UCSD-AML1 (cell line): ENCODE data around the gene OR2L5.

Experiments used
- DNase-seq: peaks from one replicate; lab custom pipeline; 2025; ENCODE audit not compliant: unreplicated experiment; lab: John Stamatoyannopoulos, UW

OR2L5 gene, protein sequence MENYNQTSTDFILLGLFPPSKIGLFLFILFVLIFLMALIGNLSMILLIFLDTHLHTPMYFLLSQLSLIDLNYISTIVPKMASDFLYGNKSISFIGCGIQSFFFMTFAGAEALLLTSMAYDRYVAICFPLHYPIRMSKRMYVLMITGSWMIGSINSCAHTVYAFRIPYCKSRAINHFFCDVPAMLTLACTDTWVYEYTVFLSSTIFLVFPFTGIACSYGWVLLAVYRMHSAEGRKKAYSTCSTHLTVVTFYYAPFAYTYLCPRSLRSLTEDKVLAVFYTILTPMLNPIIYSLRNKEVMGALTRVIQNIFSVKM

DNA sequence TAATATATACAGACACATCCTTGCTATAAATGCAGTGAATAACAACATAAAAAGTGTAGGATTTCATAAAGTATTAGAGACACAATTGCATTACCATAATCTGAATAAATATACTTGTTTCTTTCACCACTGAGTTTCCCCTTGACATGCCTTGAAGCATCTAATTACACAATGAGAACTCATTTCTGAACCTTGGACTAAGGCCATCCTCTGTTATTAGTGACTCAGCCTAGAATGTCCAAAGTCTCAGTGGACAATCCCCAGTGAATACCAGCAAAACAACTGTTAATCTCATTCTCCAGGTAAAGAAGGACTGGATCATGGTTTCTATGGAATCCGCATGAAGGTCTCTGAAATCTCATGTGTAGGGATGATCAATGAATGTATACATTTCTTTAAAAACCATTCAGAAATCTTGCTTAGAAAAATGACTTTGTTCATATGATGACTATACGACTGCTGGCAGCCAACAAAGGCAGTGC is at the start of gene OR2L5:
Gene OR2L5 (plus strand): TSS at position 432 of the 482 bp plus-strand sequence. CDS start 8,288 bp downstream, outside the sequence.
- DNase-seq: no peak

DNA sequence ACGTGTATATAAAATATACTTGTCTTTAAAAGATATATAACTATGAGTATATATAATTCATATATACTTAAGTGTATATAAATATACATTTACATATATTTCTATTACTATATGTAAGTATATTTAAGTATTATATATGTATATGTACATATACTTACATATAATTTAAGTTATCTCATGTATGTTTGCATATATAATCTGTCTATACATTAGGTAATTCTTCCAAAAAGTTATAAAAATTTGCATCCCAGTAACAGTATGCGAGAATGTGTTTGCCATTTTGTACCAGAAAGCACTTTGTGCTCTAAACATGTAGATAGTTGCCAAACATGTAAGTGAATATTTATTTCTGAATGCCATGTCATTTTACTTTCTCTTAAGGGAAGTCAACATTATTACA is 48.5 kb upstream of the OR2L5 start, which contains the start of gene OR2AK2:
Gene OR2AK2 (plus strand): TSS at position 301 of the 400 bp plus-strand sequence. CDS start 144 bp downstream, outside the sequence.
- DNase-seq: no peak

DNA sequence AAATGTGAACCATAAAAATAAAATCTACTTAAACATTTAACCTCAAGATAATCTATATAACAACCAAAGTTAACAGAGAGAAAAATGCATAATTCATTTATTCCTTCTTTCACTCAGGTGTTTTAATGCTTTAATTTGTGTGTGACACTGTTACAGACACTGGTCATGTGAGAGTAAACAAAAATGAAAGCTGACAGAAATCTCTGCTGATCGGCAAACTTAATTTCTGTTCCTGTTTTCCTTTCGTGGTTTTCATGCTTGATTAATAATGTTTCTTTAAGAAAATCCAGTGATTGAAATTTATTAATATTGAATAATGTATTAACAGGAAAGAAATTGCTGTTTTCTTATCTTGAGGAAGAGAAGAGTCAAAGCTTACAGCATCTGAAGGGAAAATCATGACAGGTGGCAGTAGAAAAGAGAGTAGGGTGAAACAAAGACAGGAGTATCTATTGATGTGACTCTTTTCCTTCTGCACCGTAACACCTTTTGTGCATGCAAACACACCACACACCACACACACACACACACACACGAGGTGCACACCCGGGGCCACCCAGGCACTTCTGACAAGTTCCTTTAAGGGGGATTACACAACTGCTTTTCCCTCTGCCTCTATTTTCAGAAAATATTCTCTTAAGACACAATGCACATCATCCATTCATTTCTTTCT is 46.8 kb upstream of the OR2L5 start:
- DNase-seq: no peak

DNA sequence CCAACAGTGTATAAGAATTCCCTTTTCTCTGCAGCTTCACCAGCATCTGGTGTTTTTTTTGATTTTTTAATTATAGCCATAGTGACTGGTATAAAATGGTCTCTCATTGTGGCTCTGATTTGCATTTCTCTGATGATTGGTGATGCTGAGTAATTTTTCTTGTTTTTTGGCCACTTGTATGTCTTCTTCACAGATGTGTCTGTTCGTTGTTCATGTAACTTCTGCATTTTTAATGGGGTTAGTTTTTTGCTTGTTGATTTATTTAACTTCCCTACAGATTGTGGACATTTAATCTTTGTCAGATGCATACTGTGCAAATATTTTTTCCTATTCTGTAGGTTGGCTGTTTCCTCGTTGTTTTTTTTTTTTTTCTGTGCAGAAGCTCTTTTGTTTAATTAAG is 20.5 kb upstream of the OR2L5 start:
- DNase-seq: no peak

DNA sequence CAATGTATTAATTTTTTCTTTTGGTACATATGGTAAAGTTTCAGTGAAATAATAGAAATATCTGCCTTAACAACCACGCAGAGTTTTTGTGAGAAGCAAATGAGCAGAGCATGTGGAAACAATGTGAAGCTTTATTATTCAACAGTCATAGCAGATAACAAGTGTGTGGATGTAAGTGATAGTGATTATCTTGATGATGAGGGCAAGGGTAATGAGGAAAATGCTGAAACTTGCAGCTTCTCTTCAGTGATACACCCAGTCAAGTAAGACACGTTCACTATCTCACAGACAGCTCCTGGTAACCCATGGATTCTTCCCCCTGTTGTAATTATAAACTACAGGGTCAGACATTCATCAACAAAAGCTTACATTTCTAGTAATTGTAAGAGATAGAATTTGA is 14.6 kb upstream of the OR2L5 start:
- DNase-seq: no peak

DNA sequence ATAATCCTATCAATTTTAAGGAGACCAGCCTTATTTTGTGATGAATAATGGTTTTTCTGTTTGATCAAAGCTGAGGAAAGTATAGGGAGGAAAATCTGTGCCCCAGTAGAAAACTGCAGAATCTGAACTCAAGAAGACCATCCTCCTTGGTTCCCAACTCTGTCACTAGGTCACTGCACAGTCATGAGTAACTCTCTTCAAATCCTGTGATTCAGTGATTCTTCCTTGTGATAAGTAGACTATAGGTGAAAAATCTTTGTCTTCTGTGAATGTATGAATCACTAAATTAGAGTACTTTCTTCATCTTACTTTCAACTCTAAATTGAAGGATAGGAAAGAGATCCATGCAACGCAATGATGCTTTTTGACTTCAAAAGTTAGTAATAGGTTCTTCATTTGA is 13.3 kb upstream of the OR2L5 start:
- DNase-seq: no peak

DNA sequence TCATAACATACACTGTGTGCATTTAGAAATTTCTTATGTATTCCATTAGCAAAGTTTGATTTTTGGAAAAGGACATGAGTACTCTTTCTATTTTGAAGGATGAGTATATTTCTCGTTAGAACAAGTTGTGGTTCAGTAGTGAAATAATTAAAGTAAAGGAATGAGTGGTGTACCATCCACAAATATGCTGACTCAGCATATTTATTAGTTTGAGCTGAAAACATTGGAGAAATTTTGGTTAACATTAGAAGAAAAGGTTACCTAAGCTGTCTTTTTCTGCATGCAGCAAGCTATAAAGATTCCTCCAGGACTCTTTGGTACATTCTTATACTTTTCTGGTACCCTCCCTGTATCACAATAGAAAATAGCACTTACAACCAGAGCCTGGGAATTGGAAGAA is 5.7 kb upstream of the OR2L5 start:
- DNase-seq: no peak

DNA sequence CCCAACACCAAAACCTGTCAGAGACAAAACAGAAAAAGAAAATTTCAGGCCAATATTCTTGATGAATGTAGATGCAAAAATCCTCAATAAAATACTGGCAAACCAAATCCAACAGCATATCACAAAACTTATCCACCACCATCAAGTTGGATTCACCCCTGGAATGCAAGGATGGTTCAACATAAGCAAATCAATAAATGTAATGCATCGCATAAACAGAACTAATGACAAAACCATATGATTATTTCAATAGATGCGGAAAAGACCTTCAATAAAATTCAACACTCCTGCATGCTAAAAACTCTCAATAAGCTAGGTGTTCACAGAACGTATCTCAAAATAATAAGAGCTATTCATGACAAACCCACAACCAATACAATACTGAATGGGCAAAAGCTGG is 3.8 kb upstream of the OR2L5 start:
- no peak for DNase-seq

DNA sequence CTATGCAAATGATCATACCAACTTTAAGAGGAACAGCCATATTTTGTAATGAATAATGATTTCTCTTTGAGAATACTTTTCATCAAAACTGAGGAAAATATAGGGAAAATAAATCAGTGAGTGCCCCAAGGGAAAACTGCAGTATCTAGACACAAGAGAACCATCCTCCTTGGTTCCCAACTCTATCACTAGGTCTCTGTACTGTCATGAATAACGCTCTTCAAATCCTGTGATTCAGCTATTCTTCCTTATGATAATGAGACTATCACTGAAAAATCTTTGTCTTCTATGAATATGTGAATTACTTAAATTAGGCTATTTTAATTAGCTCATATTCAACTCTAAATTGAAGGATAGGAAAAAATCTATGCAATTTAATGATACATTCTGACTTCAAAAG is 2.3 kb downstream of the OR2L5 start:
- no peak for DNase-seq

DNA sequence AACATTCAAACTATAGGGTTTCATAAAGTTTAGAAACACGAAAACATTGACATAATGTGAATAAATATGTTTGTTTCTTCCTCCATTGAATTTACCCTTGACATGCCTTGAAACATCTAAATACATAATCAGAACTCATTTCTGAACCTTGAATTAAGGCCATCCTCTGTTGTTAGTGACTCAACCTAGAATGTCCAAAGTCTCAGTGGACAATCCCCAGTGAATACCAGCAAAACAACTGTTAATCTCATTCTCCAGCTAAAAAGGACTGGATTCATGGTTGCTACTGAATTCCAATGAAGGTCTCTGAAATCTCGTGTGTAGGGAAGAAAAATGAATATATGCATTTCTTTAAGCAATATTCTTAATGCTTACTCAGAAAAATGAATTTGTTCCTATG is 16.3 kb downstream of the OR2L5 start, which contains the start of gene OR2L2:
Gene OR2L2 (plus strand): TSS at position 301 of the 400 bp plus-strand sequence. CDS start 8,198 bp downstream, outside the sequence.
- DNase-seq: no peak

DNA sequence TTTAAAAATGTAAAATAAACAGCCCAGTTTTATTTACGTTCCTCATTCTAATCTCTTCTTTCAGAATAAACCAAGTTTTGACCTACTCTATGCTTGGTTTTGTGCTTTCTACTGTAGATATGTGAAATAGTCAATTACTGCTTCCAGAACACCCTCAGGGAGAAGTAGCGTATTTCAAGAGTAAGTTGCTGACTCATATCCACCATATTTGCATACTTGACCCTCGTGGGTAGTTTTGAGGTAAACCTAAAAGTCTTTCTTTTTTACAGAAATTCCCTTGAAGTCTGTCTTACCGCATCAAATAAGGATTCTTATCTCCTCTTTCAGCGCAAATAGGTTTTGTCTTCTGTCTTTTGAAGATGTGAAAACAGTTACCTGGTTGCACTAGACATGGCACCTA is 31.7 kb downstream of the OR2L5 start:
- DNase-seq: no peak

DNA sequence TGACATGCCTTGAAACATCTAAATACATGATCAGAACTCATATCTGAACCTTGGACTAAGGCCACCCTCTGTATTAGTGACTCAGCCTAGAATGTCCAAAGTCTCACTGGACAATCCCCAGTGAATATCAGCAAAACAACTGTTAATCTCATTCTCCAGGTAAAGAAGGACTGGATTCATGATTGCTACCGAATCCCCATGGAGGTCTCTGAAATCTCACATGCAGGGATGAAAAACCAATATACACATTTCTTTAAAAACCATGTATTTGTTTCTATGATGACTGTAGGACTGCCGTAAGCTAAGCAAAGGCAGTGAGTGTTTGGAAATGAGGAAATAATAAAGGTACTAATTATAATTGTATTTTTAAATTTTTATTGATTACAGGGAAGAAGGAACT is 33.1 kb downstream of the OR2L5 start, which contains the start of gene OR2L3:
Gene OR2L3 (plus strand): TSS at position 301 of the 400 bp plus-strand sequence. CDS start 13,846 bp downstream, outside the sequence.
- DNase-seq: no peak

DNA sequence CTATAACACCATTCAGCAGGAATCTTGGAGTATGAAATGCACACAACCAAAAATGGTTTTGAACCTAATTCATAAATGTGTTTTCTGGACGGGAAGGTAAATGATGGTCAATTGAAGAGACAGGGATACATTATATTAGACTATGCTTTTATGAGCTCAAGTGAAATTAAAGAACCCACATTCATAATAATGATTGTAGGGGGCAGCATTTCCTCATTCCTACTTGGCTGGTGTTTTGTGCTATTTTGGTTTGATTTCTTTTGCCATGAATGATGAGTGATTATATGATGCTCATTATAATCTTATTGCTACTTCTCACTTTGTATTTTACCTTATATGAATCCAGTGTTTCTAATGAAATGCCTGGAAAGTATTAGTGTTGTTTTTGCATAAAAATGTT is 33.5 kb downstream of the OR2L5 start:
- no peak for DNase-seq

DNA sequence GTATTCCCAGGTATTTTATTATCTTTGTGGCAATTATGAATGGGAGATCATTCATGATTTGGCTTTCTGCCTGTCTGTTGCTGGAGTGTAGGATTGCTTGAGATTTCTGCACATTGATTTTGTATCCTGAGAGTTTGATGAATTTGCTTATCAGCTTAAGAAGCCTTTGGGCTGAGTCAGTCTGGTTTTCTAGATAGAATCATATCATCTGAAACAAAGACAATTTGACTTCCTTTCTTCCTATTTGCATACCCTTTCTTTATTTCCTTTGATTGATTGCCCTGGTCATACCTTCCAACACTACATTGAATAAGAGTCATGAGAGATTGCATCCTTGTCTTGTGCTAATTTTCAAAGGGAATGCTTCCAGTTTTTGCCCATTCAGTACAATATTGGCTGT is 41.2 kb downstream of the OR2L5 start:
- no peak for DNase-seq

DNA sequence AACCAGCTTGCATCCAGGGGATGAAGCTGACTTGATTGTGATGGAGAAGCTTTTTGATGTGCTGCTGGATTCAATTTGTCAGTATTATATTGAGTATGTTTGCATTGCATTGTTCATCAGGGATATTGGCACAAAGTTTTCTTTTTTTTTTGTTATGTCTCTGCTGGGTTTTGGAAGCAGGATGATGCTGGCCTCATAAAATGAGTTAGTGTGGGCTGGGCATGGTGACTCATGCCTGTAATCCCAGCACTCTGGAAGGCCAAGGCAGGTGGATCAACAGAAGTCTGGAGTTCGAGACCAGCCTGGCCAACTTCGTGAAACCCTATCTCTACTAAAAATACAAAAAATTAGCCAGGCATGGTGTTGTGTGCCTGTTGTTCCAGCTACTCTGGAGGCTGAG is 41.8 kb downstream of the OR2L5 start:
- DNase-seq: no peak

DNA sequence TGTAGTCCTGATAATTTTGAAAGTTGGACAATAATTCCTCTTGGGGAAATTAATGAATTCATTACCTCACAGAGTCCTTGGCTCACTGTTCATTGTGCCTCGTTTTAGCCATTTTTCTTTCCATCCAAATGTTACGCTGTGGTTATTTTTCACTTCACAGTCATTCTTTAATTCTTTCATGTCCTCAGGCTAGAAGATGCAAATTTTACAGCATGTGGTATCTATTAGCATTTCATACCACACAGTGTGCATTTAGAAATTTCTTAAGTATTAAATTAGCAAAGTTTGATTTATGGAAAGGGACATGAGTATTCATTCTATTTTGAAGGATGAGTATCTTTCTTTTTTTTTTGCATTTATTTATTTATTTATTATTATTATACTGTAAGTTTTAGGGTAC is 51.6 kb downstream of the OR2L5 start:
- no peak for DNase-seq

DNA sequence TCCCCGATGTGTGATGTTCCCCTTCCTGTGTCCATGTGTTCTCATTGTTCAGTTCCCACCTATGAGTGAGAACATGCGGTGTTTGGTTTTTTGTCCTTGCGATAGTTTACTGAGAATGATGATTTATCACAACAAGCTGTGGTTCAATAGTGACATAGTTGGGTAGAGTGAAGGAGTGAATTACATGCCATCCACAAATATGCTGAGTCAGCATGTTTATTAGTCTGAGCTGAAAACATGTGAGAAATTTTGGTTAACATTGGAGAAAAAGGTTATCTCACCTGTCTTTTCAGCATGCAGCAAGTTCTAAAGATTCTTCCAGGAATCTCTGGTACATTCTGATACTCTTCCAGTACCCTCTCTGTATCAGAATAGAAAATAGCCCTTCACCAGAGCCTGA is 52.1 kb downstream of the OR2L5 start:
- no peak for DNase-seq
